HepG2 (cell line): Measurements from ENCODE around the gene PPP1R9A. TPM values are rescaled to one million over a fixed set of nuclear protein-coding genes. Genes with fewer than 3 reads are reported as not detected.

Source experiments
- ATAC-seq: fragments of 200-7000 bp; cut with Tn5 transposase; 3 replicates; pipeline ENCODE4 v1.9.1; 2020; ENCODE audit warnings: mild to moderate bottlenecking, moderate library complexity
- BruUV-seq: library from RNA; stranded (reverse); fragments of 400-500 nt; replicated peaks from 2 replicates; lab custom pipeline; 2021; lab: Mats Ljungman, UMichigan
- CTCF ChIA-PET: fragments of 300-600 bp; formaldehyde crosslinking; extraction: SDS; loops from one replicate; lab custom pipeline; 2021; ENCODE audit warnings: low total read pairs, inconsistent platforms, low intra/inter-chr PET ratio; lab: Yijun Ruan, JAX
- POLR2A ChIA-PET: fragments of 350-600 bp; sonication (Branson Sonifier 250); formaldehyde crosslinking; loops from one replicate; lab custom pipeline; 2020; ENCODE audit warnings: antibody characterized with exemption, inconsistent platforms; lab: Yijun Ruan, JAX
- DNase-seq: peaks from one replicate; pipeline ENCODE4 v3.0.0-alpha.2; 2015; ENCODE audit warnings: low spot score
- FAIRE-seq: peaks from 3 replicates; lab custom pipeline; 2011; peaks lifted over from hg19 to GRCh38; lab: Jason Lieb, UNC
- H2AFZ ChIP-seq: one replicate; pipeline ENCODE4 v1.6.1; 2011; ENCODE audit warnings: low read length, inconsistent platforms
- H3K27ac ChIP-seq: fragments of 300-600 bp; 3 replicates; pipeline ENCODE4 v1.8.0; 2011; ENCODE audit warnings: mixed run types, mild to moderate bottlenecking, mixed read lengths, low read length, inconsistent platforms; ENCODE audit not compliant: insufficient read depth; ENCODE audit errors: extremely low read length
- H3K27me3 ChIP-seq, 2 experiments: fragments of 200-600 bp in 1 of 2; 2 replicates in 1 of 2; 3 replicates in 1 of 2; pipeline versions ENCODE4 v1.6.0 to v1.8.0; 2011; ENCODE audit warnings: low read length in 2 of 2, mild to moderate bottlenecking in 2 of 2, moderate library complexity in 2 of 2, inconsistent platforms in 1 of 2; ENCODE audit not compliant: insufficient read depth in 2 of 2, control insufficient read depth in 1 of 2
- H3K36me3 ChIP-seq, 2 experiments: fragments of 200-600 bp in 1 of 2; replicated peaks in 1 of 2; 2 replicates in 1 of 2; 3 replicates in 1 of 2; pipeline versions ENCODE4 v1.5.1 to v1.8.0; 2011; ENCODE audit warnings: low read length in 2 of 2, inconsistent platforms in 1 of 2; ENCODE audit not compliant: insufficient read depth in 2 of 2, control insufficient read depth in 1 of 2
- H3K4me1 ChIP-seq: 2 replicates; pipeline ENCODE4 v1.5.1; 2012; ENCODE audit warnings: low read length, inconsistent platforms; ENCODE audit not compliant: insufficient read depth
- H3K4me2 ChIP-seq: 2 replicates; pipeline ENCODE4 v1.6.0; 2011; ENCODE audit warnings: low read depth, low read length, inconsistent platforms
- H3K4me3 ChIP-seq, 3 experiments: fragments of 200-600 bp in 1 of 3; sonication (generic), shearing (Covaris generic) in 1 of 3; replicated peaks in 1 of 3; 2 replicates each; pipeline ENCODE4 v1.5.1; 2011 to 2016; ENCODE audit warnings: low read length in 3 of 3, inconsistent platforms in 2 of 3, low read depth in 2 of 3, mild to moderate bottlenecking in 2 of 3, control low read depth in 1 of 3, mixed read lengths in 1 of 3; ENCODE audit not compliant: insufficient read depth in 1 of 3
- H3K79me2 ChIP-seq: one replicate; pipeline ENCODE4 v1.6.1; 2011; ENCODE audit warnings: low read length, inconsistent platforms; ENCODE audit not compliant: insufficient read depth
- H3K9ac ChIP-seq: 2 replicates; pipeline ENCODE4 v1.6.0; 2011; ENCODE audit warnings: mild to moderate bottlenecking, low read depth, low read length, inconsistent platforms; ENCODE audit not compliant: insufficient read depth
- H3K9me3 ChIP-seq: 2 replicates; pipeline ENCODE4 v1.5.1; 2012; ENCODE audit warnings: mild to moderate bottlenecking, low read length
- H4K20me1 ChIP-seq: 2 replicates; pipeline ENCODE4 v1.6.0; 2011; ENCODE audit warnings: inconsistent platforms, mild to moderate bottlenecking, low read length, moderate library complexity; ENCODE audit not compliant: insufficient read depth
- AGO1 ChIP-seq: fragments of 200-400 bp; formaldehyde crosslinking; IDR thresholded peaks from 2 replicates; pipeline ENCODE4 v1.6.1; 2017; ENCODE audit warnings: mild to moderate bottlenecking, low read depth, low read length, moderate library complexity; ENCODE audit not compliant: poor library complexity, severe bottlenecking
- BRCA1 ChIP-seq: sonication (generic); formaldehyde crosslinking; IDR thresholded peaks from 2 replicates; pipeline ENCODE4 v1.4.0; 2020; ENCODE audit warnings: missing genetic modification reagents
- CHD4 ChIP-seq: fragments of 200-600 bp; sonication (generic); IDR thresholded peaks from 2 replicates; pipeline ENCODE4 v1.7.0; 2017; ENCODE audit warnings: mild to moderate bottlenecking, low read length, borderline replicate concordance
- ESRRA ChIP-seq: sonication (generic); formaldehyde crosslinking; IDR thresholded peaks from 2 replicates; pipeline ENCODE4 v1.5.1; 2020; ENCODE audit warnings: mild to moderate bottlenecking, low read depth, missing genetic modification reagents
- IRF1 ChIP-seq: sonication (generic); formaldehyde crosslinking; IDR thresholded peaks from 2 replicates; pipeline ENCODE4 v1.4.0; 2020; ENCODE audit warnings: low read depth, mild to moderate bottlenecking, missing genetic modification reagents
- MEIS1 ChIP-seq: sonication (generic); formaldehyde crosslinking; IDR thresholded peaks from 2 replicates; pipeline ENCODE4 v1.9.0; 2021; ENCODE audit warnings: mild to moderate bottlenecking, missing genetic modification reagents, moderate library complexity, borderline replicate concordance
- NCOR1 ChIP-seq: fragments of 200-600 bp; sonication (generic); IDR thresholded peaks from 2 replicates; pipeline ENCODE4 v1.7.0; 2017; ENCODE audit warnings: antibody characterized with exemption, low read length, borderline replicate concordance
- POLR2AphosphoS2 ChIP-seq: IDR thresholded peaks from 2 replicates; pipeline ENCODE4 v1.6.1; 2011; ENCODE audit warnings: low read depth, low read length, improper control_type of control experiment
- REST ChIP-seq, 2 experiments: IDR thresholded peaks; 2 replicates each; pipeline ENCODE4 v1.6.1; 2011 to 2012; ENCODE audit warnings: low read length in 2 of 2, borderline replicate concordance in 1 of 2, low read depth in 1 of 2, mild to moderate bottlenecking in 1 of 2, moderate library complexity in 1 of 2
- RFXAP ChIP-seq: sonication (generic); formaldehyde crosslinking; IDR thresholded peaks from 2 replicates; pipeline ENCODE4 v1.4.0; 2020; ENCODE audit warnings: missing genetic modification reagents, borderline replicate concordance
- ZC3H13 ChIP-seq: sonication (generic); formaldehyde crosslinking; IDR thresholded peaks from 2 replicates; pipeline ENCODE4 v1.8.1; 2023; ENCODE audit warnings: mild to moderate bottlenecking, missing genetic modification reagents, moderate library complexity
- ZFP1 ChIP-seq: IDR thresholded peaks from 2 replicates; pipeline ENCODE4 v1.6.1; 2016
- ZNF160 ChIP-seq: sonication (generic); formaldehyde crosslinking; IDR thresholded peaks from 2 replicates; pipeline ENCODE4 v1.8.0; 2022; ENCODE audit warnings: mild to moderate bottlenecking, inconsistent platforms, missing genetic modification reagents
- ZNF367 ChIP-seq: sonication (generic); formaldehyde crosslinking; IDR thresholded peaks from 2 replicates; pipeline ENCODE4 v1.4.0; 2020; ENCODE audit warnings: missing genetic modification reagents, borderline replicate concordance
- in situ Hi-C: cut with HindIII; loops from 2 replicates; pipeline ENCODE4 v1.10.0; 2017; ENCODE audit warnings: low pct_unique_long_range_greater_than_20kb; ENCODE audit not compliant: extremely low pct_ligation_motif_present
- intact Hi-C: fragments of 100-400 bp; cut with micrococcal nuclease; formaldehyde crosslinking; loops from one replicate; pipeline ENCODE4 v1.10.0; 2022; ENCODE audit not compliant: unreplicated experiment
- polyA plus RNA-seq, 8 experiments: library from polyadenylated mRNA; depleted of rRNA in 3 of 8; stranded (reverse) in 7 of 8; unstranded in 1 of 8; fragments of >200 nt; fragmentation: Illumina TruSeq in 4 of 8; extraction: Trizol in 4 of 8; gene quantifications; 2 replicates each; pipeline versions ENCODE4 v1.2.1 to v1.2.3, GENCODE V29; 2011 to 2016; ENCODE audit warnings: low read depth in 4 of 8, missing spikeins in 1 of 8, mixed read lengths in 1 of 8; ENCODE audit not compliant: insufficient read depth in 1 of 8
- total RNA-seq, 5 experiments: library from RNA; depleted of rRNA; stranded (reverse); fragments of >200 nt; fragmentation: Illumina TruSeq; extraction: Trizol; gene quantifications; 2 replicates each; pipeline ENCODE4 v1.2.3, GENCODE V29; 2016; ENCODE audit warnings: low read depth in 1 of 5

PPP1R9A gene
- total and polyA plus RNA-seq, 2 of the 13 experiments (the other 11 are each of a cell fraction or from before 2014, with no cell fraction given) = 11.4 to 31.9 TPM

- POLR2A ChIA-PET = interaction anchor here (1.5 kb wide), 1 partner anchor 67 kb away, joined by 3 read pairs; no protein-coding TSS in a partner anchor
- ATAC-seq = no peak
Measured at GRCh38 chr7:94975336-94975735, 67.9 kb downstream of the PPP1R9A start.

More at GRCh38 chr7:94975336-94975735, 67.9 kb downstream of the PPP1R9A start:
- H3K4me2 ChIP-seq = no peak overlapping the region
- no peak for FAIRE-seq
- no peaks in the 10 kb centered on the region for H3K27me3 ChIP-seq
- no peaks in the 10 kb centered on the region for H3K9me3 ChIP-seq
- H2AFZ ChIP-seq = no peak overlapping the region
- H3K36me3 ChIP-seq = no peaks in the 10 kb centered on the region
- peaks cover 65% of the 10 kb centered on the region for H3K4me1 ChIP-seq
- 0 out of 2 replicates have a peak, but pooled peaks cover 10% of the 10 kb centered on the region for H4K20me1 ChIP-seq
- no peak overlapping the region for H3K9ac ChIP-seq
- H3K27ac ChIP-seq = no peak overlapping the region
- H3K4me3 ChIP-seq = no peak overlapping the region
- intact Hi-C loops (no loop called here), in situ Hi-C loops (no loop called here)
- H3K79me2 ChIP-seq = peaks cover 35% of the 10 kb centered on the region
- peak; percentile 11 for DNase-seq
- TF ChIP-seq RFXAP (no peak), MEIS1 (CRISPR knock-in tag) (no peak), ZFP1 (CRISPR knock-in tag) (no peak), ZNF367 (CRISPR knock-in tag) (no peak), POLR2AphosphoS2 (no peak), ZNF160 (CRISPR knock-in tag) (no peak), ESRRA (CRISPR knock-in tag) (no peak), AGO1 (no peak), REST (IDR thresholded peaks at IDR 0.05; ENCODE audit: borderline replicate concordance in 1 of 2, low read depth in 1 of 2, low read length in 2 of 2) (no peak), ZC3H13 (CRISPR knock-in tag) (no peak), NCOR1 (no peak), BRCA1 (no peak), IRF1 (CRISPR knock-in tag) (no peak), CHD4 (no peak)
- no TSS peak for BruUV-seq
- CTCF ChIA-PET = no interaction called here
